ENCODE results near the gene PNCK. TPM values are rescaled to one million over a fixed set of nuclear protein-coding genes. Genes with fewer than 3 reads are reported as not detected.

PNCK gene
- total RNA-seq: 1.4 TPM

DNA sequence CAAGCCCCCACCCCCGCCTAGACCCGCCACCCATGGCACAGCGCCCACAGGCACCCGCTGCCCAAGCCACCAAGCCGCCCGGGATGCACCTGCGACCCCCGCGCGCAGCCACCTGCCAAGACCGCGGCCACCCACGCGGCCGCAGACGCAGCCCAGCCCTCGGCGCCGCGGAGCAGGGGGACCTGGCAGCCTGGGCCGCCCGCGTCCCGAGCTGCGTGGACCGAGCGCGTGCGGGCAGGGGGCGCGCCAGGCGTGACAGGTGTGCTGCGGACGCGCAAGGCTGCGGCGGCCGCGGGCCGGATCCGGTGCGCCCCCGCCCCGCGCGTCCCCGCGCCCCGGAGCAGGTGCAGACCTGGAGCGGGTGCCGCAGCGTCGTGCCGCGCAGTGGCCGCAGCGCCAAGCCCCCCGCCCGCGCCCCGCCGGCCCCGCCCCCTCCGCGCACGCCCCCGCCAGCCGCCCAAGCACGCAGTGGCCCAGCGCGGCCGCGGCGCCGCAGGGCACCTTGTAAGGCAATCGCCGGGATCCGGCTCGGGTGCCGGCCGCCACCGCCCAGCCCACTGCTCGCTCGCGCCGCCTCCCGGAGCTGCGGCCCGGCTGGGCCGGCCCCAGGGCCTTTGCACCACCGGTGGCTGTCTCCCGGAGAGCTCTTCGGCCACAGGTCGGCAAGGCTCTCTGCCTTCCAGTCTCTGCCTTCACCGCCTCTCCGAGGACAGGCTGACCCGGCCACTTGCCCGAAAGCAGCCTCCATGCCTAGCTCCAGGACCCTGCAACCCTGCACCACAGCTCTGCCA, at the start of gene PNCK:
PNCK (minus strand) TSS at position 386 of the 791 bp plus-strand sequence. CDS start 737 bp downstream, outside the sequence.
- Histone ChIP-seq H3K4me1 (no peaks in the 10 kb centered on the region), H3K4me3 (no peak within 1 kb of the TSS), H3K9me3 (no peaks in the 10 kb centered on the region), H3K27me3 (peaks cover 4% of the 10 kb centered on the region), H3K36me3 (no peaks in the 10 kb centered on the region), H3K27ac (no peak within 1 kb of the TSS)
- TF ChIP-seq, protein P1, sequence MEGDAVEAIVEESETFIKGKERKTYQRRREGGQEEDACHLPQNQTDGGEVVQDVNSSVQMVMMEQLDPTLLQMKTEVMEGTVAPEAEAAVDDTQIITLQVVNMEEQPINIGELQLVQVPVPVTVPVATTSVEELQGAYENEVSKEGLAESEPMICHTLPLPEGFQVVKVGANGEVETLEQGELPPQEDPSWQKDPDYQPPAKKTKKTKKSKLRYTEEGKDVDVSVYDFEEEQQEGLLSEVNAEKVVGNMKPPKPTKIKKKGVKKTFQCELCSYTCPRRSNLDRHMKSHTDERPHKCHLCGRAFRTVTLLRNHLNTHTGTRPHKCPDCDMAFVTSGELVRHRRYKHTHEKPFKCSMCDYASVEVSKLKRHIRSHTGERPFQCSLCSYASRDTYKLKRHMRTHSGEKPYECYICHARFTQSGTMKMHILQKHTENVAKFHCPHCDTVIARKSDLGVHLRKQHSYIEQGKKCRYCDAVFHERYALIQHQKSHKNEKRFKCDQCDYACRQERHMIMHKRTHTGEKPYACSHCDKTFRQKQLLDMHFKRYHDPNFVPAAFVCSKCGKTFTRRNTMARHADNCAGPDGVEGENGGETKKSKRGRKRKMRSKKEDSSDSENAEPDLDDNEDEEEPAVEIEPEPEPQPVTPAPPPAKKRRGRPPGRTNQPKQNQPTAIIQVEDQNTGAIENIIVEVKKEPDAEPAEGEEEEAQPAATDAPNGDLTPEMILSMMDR (IDR thresholded peaks at IDR 0.05): no peak
- DNase-seq (ENCODE audit: low spot score in 2 of 2): no peak
- intact Hi-C loops (cut with DNase I): no loop called here

DNA sequence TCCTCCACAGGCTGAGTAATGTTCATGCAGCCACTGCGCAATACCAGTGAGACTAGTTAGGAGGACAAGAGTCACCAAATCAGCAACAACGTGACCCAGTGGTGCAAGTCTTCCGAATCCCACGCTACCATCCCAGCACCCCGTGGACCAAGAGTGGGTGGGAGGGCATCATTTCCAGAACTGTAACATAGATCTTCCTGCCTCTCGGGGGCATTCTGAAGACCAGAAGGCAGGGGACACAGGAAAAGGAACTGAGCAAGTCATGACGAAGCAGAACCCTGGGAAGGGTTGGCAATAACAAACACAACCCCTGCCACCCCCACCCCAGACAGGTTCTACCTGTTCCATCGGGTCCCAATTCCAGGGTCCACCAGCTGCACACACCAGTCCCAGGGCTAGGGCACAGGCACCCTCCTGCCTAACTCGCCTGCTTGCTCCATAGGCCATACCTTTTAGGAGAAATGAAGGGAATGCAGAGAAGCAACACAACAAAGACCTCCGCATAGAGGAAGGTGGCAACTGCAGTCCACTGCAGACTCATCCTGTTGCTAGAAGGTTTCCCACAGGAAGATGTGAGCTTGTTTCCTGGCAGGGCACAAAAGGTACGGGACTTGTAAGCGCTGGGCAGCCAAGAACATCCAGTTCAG, 49.2 kb upstream of the PNCK start:
- TF ChIP-seq, protein P1 (IDR thresholded peaks at IDR 0.05): no peak
- no peaks in the 10 kb centered on the region for H3K27me3 ChIP-seq
- no peak for DNase-seq (ENCODE audit: low spot score in 2 of 2)
- peaks cover 21 to 22% of the 10 kb centered on the region in 2 donors for H3K36me3 ChIP-seq
- intact Hi-C loops (cut with DNase I): loop anchor here (5.0 kb wide), 1 partner anchor 36 kb away; the partner anchor contains the start of gene SLC6A8
- H3K4me3 ChIP-seq: peak overlapping the region; percentile 62 to 69
- H3K9me3 ChIP-seq: no peaks in the 10 kb centered on the region
- peak overlapping the region; percentile 88 to 89 for H3K27ac ChIP-seq
- H3K4me1 ChIP-seq: peaks cover 8 to 21% of the 10 kb centered on the region in 2 donors

GRCh38 chrX:153719701-153720100, 46.1 kb upstream of the PNCK start:
- DNase-seq (ENCODE audit: low spot score in 2 of 2): no peak
- Histone ChIP-seq H3K4me3 (no peak overlapping the region), H3K9me3 (no peaks in the 10 kb centered on the region), H3K4me1 (no peaks in the 10 kb centered on the region), H3K27ac (no peak overlapping the region), H3K27me3 (no peaks in the 10 kb centered on the region), H3K36me3 (peaks cover 21 to 38% of the 10 kb centered on the region in 2 donors)
- intact Hi-C loops (cut with DNase I): loop anchor here (5.0 kb wide), 1 partner anchor 32 kb away; the partner anchor contains the start of gene SLC6A8
- TF ChIP-seq, protein P1 (IDR thresholded peaks at IDR 0.05): no peak

DNA sequence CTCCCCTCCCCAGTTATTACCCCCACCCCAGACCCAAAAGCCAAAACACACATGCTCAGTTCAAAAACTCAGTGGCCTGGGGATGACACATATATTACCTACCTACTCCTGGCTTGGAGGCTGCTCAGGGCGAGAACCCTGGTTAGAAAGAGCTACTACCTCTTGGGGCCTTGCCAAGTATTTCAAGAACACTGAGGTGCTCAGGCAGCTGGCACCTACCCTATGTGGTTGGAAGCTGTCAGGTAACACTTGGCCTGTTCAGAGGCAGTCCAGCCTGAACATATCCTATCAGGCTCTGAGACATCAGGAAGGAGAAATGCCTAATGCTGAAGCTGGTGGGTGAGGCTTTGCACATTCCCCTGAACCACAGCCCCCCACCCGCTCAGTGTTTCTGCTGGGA, 45.6 kb upstream of the PNCK start:
- intact Hi-C loops (cut with DNase I): no loop called here
- H3K4me1 ChIP-seq: no peaks in the 10 kb centered on the region

DNA sequence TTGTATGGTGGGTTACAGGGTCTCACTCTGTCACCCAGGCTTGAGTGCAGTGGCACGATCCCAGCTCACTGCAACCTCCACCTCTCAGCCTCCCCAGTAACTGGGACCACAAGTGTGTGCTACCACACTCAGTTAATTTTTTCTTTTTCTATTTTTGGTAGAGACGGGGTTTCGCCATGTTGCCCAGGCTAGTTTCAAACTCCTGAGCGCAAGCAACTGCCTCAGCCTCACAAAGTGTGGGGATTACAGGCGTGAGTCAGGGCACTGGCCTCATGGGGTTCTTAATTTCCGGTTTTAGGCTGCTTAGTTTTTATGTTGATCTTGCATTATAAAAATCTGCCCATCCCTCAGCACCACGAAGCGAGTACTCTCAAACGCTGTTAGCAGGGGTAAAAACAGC, 43.8 kb upstream of the PNCK start:
- Histone ChIP-seq H3K4me1 (no peaks in the 10 kb centered on the region), H3K9me3 (no peaks in the 10 kb centered on the region), H3K36me3 (peaks cover 21 to 53% of the 10 kb centered on the region in 2 donors), H3K4me3 (no peak overlapping the region), H3K27me3 (no peaks in the 10 kb centered on the region), H3K27ac (no peak overlapping the region)
- DNase-seq (ENCODE audit: low spot score in 2 of 2): no peak
- intact Hi-C loops (cut with DNase I): no loop called here
- TF ChIP-seq, protein P1 (IDR thresholded peaks at IDR 0.05): no peak

More for the DNA sequence above, 45.6 kb upstream of the PNCK start:
- TF ChIP-seq, protein P1 (IDR thresholded peaks at IDR 0.05): no peak
- no peak for DNase-seq (ENCODE audit: low spot score in 2 of 2)
- Histone ChIP-seq H3K4me3 (no peak overlapping the region), H3K27ac (no peak overlapping the region), H3K27me3 (no peaks in the 10 kb centered on the region), H3K36me3 (peaks cover 21 to 42% of the 10 kb centered on the region in 2 donors), H3K9me3 (no peaks in the 10 kb centered on the region)

All from ascending aorta (tissue), 2 donors.